SU-DHL-6 (cell line): ENCODE measurements around the gene CD109.

Experiments used
- H2AFZ ChIP-seq: fragments of 200-600 bp; sonication (generic); 2 replicates; pipeline ENCODE4 v1.6.1; 2014; ENCODE audit warnings: low read depth, mild to moderate bottlenecking, moderate library complexity, mixed read lengths, antibody characterized with exemption, low read length; ENCODE audit not compliant: severe bottlenecking
- H3F3A ChIP-seq: fragments of 200-600 bp; shearing (Covaris generic); 2 replicates; pipeline ENCODE4 v1.6.0; 2016; ENCODE audit warnings: antibody characterized with exemption, mild to moderate bottlenecking; ENCODE audit not compliant: insufficient read depth
- H3K27ac ChIP-seq: fragments of 200-600 bp; sonication (generic); 2 replicates; pipeline ENCODE4 v1.5.1; 2016; ENCODE audit warnings: low read depth, mild to moderate bottlenecking, low read length, moderate library complexity, mixed read lengths
- H3K27me3 ChIP-seq: fragments of 200-600 bp; sonication (generic), shearing (Covaris generic); 2 replicates; pipeline ENCODE4 v1.6.0; 2014; ENCODE audit warnings: mild to moderate bottlenecking, low read length
- H3K36me3 ChIP-seq: fragments of 200-600 bp; sonication (generic); 2 replicates; pipeline ENCODE4 v1.6.1; 2014; ENCODE audit warnings: mild to moderate bottlenecking, low read length, mixed read lengths
- H3K4me2 ChIP-seq: fragments of 300-600, 200-600 bp; shearing (Covaris generic), sonication (generic); 2 replicates; pipeline ENCODE4 v1.6.0; 2014; ENCODE audit warnings: low read length, low read depth, mild to moderate bottlenecking; ENCODE audit not compliant: poor library complexity, severe bottlenecking
- H3K4me3 ChIP-seq: fragments of 200-600 bp; sonication (generic); 2 replicates; pipeline ENCODE4 v1.5.1; 2014; ENCODE audit warnings: antibody characterized with exemption, low read length, mild to moderate bottlenecking, mixed read lengths; ENCODE audit not compliant: insufficient read depth, poor library complexity, severe bottlenecking
- H3K79me2 ChIP-seq: fragments of 200-600 bp; sonication (generic); 2 replicates; pipeline ENCODE4 v1.6.1; 2014; ENCODE audit warnings: mild to moderate bottlenecking, low read length, moderate library complexity; ENCODE audit not compliant: insufficient read depth
- H3K9ac ChIP-seq: fragments of 200-600 bp; sonication (generic); 2 replicates; pipeline ENCODE4 v1.7.0; 2014; ENCODE audit warnings: mild to moderate bottlenecking, low read length
- H3K9me2 ChIP-seq: fragments of 200-600 bp; sonication (generic); replicated peaks from 2 replicates; pipeline ENCODE4 v1.6.1; 2014; ENCODE audit warnings: low read length; ENCODE audit not compliant: insufficient read depth
- H3K9me3 ChIP-seq: fragments of 200-600 bp; sonication (generic); 2 replicates; pipeline ENCODE4 v1.6.1; 2014; ENCODE audit warnings: low read length, mixed read lengths; ENCODE audit not compliant: insufficient read depth
- H4K20me1 ChIP-seq: fragments of 200-600 bp; sonication (generic); 2 replicates; pipeline ENCODE4 v1.6.1; 2014; ENCODE audit warnings: low read depth, mild to moderate bottlenecking, antibody characterized with exemption, low read length, moderate library complexity, mixed read lengths
- EZH2phosphoT487 ChIP-seq: fragments of 200-600 bp; sonication (generic), shearing (Covaris generic); conservative IDR thresholded peaks from 2 replicates; pipeline ENCODE4 v1.6.1; 2018; ENCODE audit warnings: mild to moderate bottlenecking, antibody characterized with exemption, low read length, moderate library complexity, mixed read lengths
- TF ChIP-seq, protein P1 (sequence below): fragments of 200-600 bp; sonication (generic); IDR thresholded peaks from one replicate; pipeline ENCODE4 v1.5.1; 2017; ENCODE audit warnings: antibody characterized with exemption, mild to moderate bottlenecking, low read length, moderate library complexity; ENCODE audit not compliant: insufficient read depth, poor library complexity, severe bottlenecking

The CD109 gene

DNA sequence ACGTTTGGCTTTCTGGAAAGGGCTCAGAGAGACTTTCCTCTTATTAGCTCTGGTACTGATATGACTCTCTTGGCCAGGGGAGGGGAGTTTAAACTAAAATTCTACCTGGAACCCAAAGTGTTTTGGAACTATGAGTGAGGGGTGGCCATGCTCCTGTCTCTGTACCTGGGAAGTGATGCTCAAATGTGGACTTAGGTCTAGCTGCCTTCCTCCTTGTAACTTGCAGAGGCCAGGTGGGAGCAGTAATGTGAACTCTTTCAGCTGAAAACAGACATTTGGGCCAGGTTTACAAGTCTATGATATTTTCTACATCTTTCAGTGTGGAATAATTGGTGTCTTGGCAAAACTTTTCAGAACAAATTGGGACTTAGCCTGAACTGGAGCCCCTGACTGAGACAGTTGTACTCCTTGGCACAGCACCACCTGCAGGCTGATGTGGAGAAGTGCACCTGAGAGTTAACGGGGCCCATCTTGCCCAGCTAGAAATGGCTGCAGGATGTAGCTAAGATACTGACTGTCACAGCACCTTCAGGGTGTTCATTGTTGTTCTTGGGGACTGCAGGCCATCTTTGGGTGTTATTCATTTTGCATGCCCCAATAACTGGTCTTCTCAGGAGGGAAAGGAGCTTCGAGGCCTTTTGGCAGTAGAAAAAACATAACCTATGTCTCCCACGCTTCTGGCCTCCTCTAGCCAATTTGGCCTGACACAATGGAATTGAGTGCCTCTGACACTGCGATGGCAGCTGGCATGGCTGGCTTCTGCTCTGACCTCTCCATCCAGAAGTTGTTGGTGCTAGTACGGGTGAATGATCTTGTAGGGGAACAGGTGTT is 37.1 kb downstream of the CD109 start:
- no peak overlapping the region for H3K4me2 ChIP-seq
- no peaks in the 10 kb centered on the region for H3K9me3 ChIP-seq
- H2AFZ ChIP-seq, result peak overlapping the region; percentile 18
- TF ChIP-seq, protein P1, sequence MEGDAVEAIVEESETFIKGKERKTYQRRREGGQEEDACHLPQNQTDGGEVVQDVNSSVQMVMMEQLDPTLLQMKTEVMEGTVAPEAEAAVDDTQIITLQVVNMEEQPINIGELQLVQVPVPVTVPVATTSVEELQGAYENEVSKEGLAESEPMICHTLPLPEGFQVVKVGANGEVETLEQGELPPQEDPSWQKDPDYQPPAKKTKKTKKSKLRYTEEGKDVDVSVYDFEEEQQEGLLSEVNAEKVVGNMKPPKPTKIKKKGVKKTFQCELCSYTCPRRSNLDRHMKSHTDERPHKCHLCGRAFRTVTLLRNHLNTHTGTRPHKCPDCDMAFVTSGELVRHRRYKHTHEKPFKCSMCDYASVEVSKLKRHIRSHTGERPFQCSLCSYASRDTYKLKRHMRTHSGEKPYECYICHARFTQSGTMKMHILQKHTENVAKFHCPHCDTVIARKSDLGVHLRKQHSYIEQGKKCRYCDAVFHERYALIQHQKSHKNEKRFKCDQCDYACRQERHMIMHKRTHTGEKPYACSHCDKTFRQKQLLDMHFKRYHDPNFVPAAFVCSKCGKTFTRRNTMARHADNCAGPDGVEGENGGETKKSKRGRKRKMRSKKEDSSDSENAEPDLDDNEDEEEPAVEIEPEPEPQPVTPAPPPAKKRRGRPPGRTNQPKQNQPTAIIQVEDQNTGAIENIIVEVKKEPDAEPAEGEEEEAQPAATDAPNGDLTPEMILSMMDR, result peak; percentile 87
- no peak for TF ChIP-seq EZH2phosphoT487
- H3K4me3 ChIP-seq, result no peak overlapping the region
- no peaks in the 10 kb centered on the region for H3K9me2 ChIP-seq
- no peak overlapping the region for H3K9ac ChIP-seq
- H3F3A ChIP-seq, result no peaks in the 10 kb centered on the region
- no peak overlapping the region for H3K27ac ChIP-seq
- H3K27me3 ChIP-seq, result no peaks in the 10 kb centered on the region
- no peaks in the 10 kb centered on the region for H3K79me2 ChIP-seq
- H4K20me1 ChIP-seq, result no peaks in the 10 kb centered on the region
- no peaks in the 10 kb centered on the region for H3K36me3 ChIP-seq

GRCh38 chr6:73733791-73734190 is 37.8 kb downstream of the CD109 start:
- Histone ChIP-seq H2AFZ (no peak overlapping the region), H3K27ac (no peak overlapping the region), H4K20me1 (no peaks in the 10 kb centered on the region), H3K9me2 (no peaks in the 10 kb centered on the region), H3K36me3 (no peaks in the 10 kb centered on the region), H3K9me3 (no peaks in the 10 kb centered on the region), H3F3A (no peaks in the 10 kb centered on the region), H3K4me2 (no peak overlapping the region), H3K4me3 (no peak overlapping the region), H3K9ac (no peak overlapping the region), H3K79me2 (no peaks in the 10 kb centered on the region), H3K27me3 (no peaks in the 10 kb centered on the region)
- TF ChIP-seq, protein P1, result no peak
- TF ChIP-seq EZH2phosphoT487, result no peak

DNA sequence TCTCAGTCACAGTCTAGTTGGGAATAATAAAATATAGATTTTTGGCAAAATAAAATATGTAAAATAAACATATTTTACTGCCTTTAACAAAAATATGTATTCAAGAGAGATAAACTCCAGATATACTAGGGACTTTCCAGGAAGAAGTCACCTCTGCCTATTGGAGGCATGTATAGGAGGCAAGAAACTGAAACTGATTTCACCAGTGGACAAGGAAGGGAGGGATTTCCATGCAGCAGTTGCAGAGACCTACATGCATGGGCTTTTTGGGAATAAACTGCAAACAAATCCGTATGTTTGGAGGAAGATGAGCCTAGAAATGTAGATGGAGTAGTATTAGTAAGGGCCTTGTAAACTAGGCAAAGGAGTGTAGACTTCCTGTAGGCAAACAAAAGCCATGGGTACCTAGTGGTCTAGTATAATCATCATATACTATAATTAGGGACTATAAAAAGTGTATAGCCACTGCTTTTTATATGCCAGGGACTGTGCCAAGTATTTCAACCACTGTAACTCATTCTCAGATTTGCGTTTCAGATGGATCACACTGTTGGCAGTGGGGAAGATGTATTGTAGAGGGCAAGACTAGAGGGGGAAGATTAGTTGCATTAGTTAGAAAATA is 38.9 kb downstream of the CD109 start:
- H3K4me2 ChIP-seq, result no peak overlapping the region
- no peaks in the 10 kb centered on the region for H4K20me1 ChIP-seq
- H3K4me3 ChIP-seq, result no peak overlapping the region
- TF ChIP-seq, protein P1, result no peak
- TF ChIP-seq EZH2phosphoT487, result no peak
- H3K9me3 ChIP-seq, result no peaks in the 10 kb centered on the region
- H3K9ac ChIP-seq, result no peak overlapping the region
- no peaks in the 10 kb centered on the region for H3K79me2 ChIP-seq
- H3K27me3 ChIP-seq, result no peaks in the 10 kb centered on the region
- H2AFZ ChIP-seq, result no peak overlapping the region
- no peak overlapping the region for H3K27ac ChIP-seq
- H3F3A ChIP-seq, result no peaks in the 10 kb centered on the region
- no peaks in the 10 kb centered on the region for H3K9me2 ChIP-seq
- H3K36me3 ChIP-seq, result no peaks in the 10 kb centered on the region
